HEK293 (cell line): ENCODE measurements around the gene PRSS12.

Source experiments
- BCL11A ChIP-seq: fragments of 450-650 bp; formaldehyde crosslinking; IDR thresholded peaks from 2 replicates; pipeline ENCODE4 v1.5.1; 2016; ENCODE audit warnings: low read depth, missing biosample characterization, missing genetic modification characterization
- BCL11B ChIP-seq: fragments of 450-650 bp; formaldehyde crosslinking; IDR thresholded peaks from 2 replicates; pipeline ENCODE4 v1.5.1; 2016; ENCODE audit warnings: low read depth, missing biosample characterization, missing genetic modification characterization
- PRDM1 ChIP-seq: fragments of 450-650 bp; formaldehyde crosslinking; IDR thresholded peaks from 2 replicates; pipeline ENCODE4; 2016; ENCODE audit warnings: missing biosample characterization, missing genetic modification characterization
- PRDM6 ChIP-seq: fragments of 450-650 bp; formaldehyde crosslinking; IDR thresholded peaks from 2 replicates; pipeline ENCODE4 v1.5.1; 2017; ENCODE audit warnings: missing biosample characterization, missing genetic modification characterization
- ZBTB11 ChIP-seq: fragments of 450-650 bp; formaldehyde crosslinking; conservative IDR thresholded peaks from 2 replicates; pipeline ENCODE4 v1.5.1; 2016; ENCODE audit warnings: low read depth, missing biosample characterization, missing genetic modification characterization
- ZNF138 ChIP-seq: fragments of 450-650 bp; formaldehyde crosslinking; IDR thresholded peaks from 2 replicates; pipeline ENCODE4 v1.5.1; 2016; ENCODE audit warnings: missing biosample characterization, missing genetic modification characterization, borderline replicate concordance
- ZNF16 ChIP-seq: fragments of 450-650 bp; formaldehyde crosslinking; IDR thresholded peaks from 2 replicates; pipeline ENCODE4 v1.5.1; 2016; ENCODE audit warnings: low read depth, missing biosample characterization, missing genetic modification characterization
- ZNF24 ChIP-seq: fragments of 450-650 bp; formaldehyde crosslinking; IDR thresholded peaks from 2 replicates; pipeline ENCODE4 v1.5.1; 2016; ENCODE audit warnings: missing biosample characterization, missing genetic modification characterization
- ZNF768 ChIP-seq: fragments of 450-650 bp; formaldehyde crosslinking; IDR thresholded peaks from 2 replicates; pipeline ENCODE4 v1.5.1; 2018; ENCODE audit warnings: missing biosample characterization, mild to moderate bottlenecking, missing genetic modification characterization
- TF ChIP-seq, protein P1 (sequence below): fragments of 450-650 bp; formaldehyde crosslinking; IDR thresholded peaks from 2 replicates; pipeline ENCODE4 v1.5.1; 2016; ENCODE audit warnings: missing biosample characterization, missing genetic modification characterization
- TF ChIP-seq, protein P2 (sequence below): fragments of 450-650 bp; formaldehyde crosslinking; IDR thresholded peaks from 2 replicates; pipeline ENCODE4 v1.5.1; 2016; ENCODE audit warnings: missing biosample characterization, missing genetic modification characterization, borderline replicate concordance

- TF ChIP-seq ZNF16 (tag by site-specific recombination): no peak
- no peak for TF ChIP-seq BCL11B
- TF ChIP-seq, protein P1, sequence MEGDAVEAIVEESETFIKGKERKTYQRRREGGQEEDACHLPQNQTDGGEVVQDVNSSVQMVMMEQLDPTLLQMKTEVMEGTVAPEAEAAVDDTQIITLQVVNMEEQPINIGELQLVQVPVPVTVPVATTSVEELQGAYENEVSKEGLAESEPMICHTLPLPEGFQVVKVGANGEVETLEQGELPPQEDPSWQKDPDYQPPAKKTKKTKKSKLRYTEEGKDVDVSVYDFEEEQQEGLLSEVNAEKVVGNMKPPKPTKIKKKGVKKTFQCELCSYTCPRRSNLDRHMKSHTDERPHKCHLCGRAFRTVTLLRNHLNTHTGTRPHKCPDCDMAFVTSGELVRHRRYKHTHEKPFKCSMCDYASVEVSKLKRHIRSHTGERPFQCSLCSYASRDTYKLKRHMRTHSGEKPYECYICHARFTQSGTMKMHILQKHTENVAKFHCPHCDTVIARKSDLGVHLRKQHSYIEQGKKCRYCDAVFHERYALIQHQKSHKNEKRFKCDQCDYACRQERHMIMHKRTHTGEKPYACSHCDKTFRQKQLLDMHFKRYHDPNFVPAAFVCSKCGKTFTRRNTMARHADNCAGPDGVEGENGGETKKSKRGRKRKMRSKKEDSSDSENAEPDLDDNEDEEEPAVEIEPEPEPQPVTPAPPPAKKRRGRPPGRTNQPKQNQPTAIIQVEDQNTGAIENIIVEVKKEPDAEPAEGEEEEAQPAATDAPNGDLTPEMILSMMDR: no peak
- TF ChIP-seq PRDM6 (tag by site-specific recombination): no peak
- no peak for TF ChIP-seq BCL11A (tag by site-specific recombination)
- no peak for TF ChIP-seq ZNF768 (tag by site-specific recombination)
- no peak for TF ChIP-seq PRDM1 (tag by site-specific recombination)
- no peak for TF ChIP-seq ZNF138 (tag by site-specific recombination)
- no peak for TF ChIP-seq ZNF24 (tag by site-specific recombination)
- TF ChIP-seq ZBTB11: no peak
- TF ChIP-seq, protein P2, sequence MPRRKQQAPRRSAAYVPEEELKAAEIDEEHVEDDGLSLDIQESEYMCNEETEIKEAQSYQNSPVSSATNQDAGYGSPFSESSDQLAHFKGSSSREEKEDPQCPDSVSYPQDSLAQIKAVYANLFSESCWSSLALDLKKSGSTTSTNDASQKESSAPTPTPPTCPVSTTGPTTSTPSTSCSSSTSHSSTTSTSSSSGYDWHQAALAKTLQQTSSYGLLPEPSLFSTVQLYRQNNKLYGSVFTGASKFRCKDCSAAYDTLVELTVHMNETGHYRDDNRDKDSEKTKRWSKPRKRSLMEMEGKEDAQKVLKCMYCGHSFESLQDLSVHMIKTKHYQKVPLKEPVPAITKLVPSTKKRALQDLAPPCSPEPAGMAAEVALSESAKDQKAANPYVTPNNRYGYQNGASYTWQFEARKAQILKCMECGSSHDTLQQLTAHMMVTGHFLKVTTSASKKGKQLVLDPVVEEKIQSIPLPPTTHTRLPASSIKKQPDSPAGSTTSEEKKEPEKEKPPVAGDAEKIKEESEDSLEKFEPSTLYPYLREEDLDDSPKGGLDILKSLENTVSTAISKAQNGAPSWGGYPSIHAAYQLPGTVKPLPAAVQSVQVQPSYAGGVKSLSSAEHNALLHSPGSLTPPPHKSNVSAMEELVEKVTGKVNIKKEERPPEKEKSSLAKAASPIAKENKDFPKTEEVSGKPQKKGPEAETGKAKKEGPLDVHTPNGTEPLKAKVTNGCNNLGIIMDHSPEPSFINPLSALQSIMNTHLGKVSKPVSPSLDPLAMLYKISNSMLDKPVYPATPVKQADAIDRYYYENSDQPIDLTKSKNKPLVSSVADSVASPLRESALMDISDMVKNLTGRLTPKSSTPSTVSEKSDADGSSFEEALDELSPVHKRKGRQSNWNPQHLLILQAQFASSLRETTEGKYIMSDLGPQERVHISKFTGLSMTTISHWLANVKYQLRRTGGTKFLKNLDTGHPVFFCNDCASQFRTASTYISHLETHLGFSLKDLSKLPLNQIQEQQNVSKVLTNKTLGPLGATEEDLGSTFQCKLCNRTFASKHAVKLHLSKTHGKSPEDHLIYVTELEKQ (tag by site-specific recombination): no peak
These were observed 47.6 kb upstream of the PRSS12 start for GRCh38 chr4:118400356-118400755.
